GM18505 (cell line): ENCODE results near the gene FMNL2.

ENCODE experiments used
- ATAC-seq: cut with Tn5 transposase; IDR thresholded peaks from one replicate; pipeline ENCODE4 v1.9.1; 2021; ENCODE audit not compliant: unreplicated experiment
- POLR2A ChIP-seq: IDR thresholded peaks from 4 replicates; pipeline ENCODE4 v1.6.1; 2011; ENCODE audit warnings: borderline replicate concordance; ENCODE audit not compliant: insufficient read depth, insufficient read length; ENCODE audit errors: extremely low read depth

The FMNL2 gene

GRCh38 chr2:152537081-152537651, 202.2 kb downstream of the FMNL2 start:
- no peak for ATAC-seq
- TF ChIP-seq POLR2A, result no peak

- TF ChIP-seq POLR2A, result no peak
- no peak for ATAC-seq
Measured at GRCh38 chr2:152539424-152539823, 204.4 kb downstream of the FMNL2 start.

- ATAC-seq, result no peak
Measured at GRCh38 chr2:152541712-152542111, 206.7 kb downstream of the FMNL2 start.

GRCh38 chr2:152542337-152542994, 207.5 kb downstream of the FMNL2 start:
- TF ChIP-seq POLR2A, result no peak
- no peak for ATAC-seq

More at GRCh38 chr2:152541712-152542111, 206.7 kb downstream of the FMNL2 start:
- TF ChIP-seq POLR2A, result no peak

- TF ChIP-seq POLR2A, result no peak
- no peak for ATAC-seq
Measured at GRCh38 chr2:152542995-152543481, 208.1 kb downstream of the FMNL2 start.

- TF ChIP-seq POLR2A, result no peak
- no peak for ATAC-seq
Measured at GRCh38 chr2:152543717-152544116, 208.7 kb downstream of the FMNL2 start.

GRCh38 chr2:152544638-152545037, 209.7 kb downstream of the FMNL2 start:
- ATAC-seq, result no peak
- TF ChIP-seq POLR2A, result no peak

- no peak for TF ChIP-seq POLR2A
- ATAC-seq, result no peak
Measured at GRCh38 chr2:152546230-152546837, 211.4 kb downstream of the FMNL2 start.

- TF ChIP-seq POLR2A, result no peak
- no peak for ATAC-seq
Measured at GRCh38 chr2:152548111-152548875, 213.3 kb downstream of the FMNL2 start.

- no peak for TF ChIP-seq POLR2A
- ATAC-seq, result no peak
Measured at GRCh38 chr2:152548996-152549395, 214.0 kb downstream of the FMNL2 start.

- TF ChIP-seq POLR2A, result no peak
- no peak for ATAC-seq
Measured at GRCh38 chr2:152549423-152549822, 214.4 kb downstream of the FMNL2 start.

GRCh38 chr2:152550386-152550785, 215.4 kb downstream of the FMNL2 start:
- TF ChIP-seq POLR2A, result no peak
- no peak for ATAC-seq

GRCh38 chr2:152552888-152553287, 217.9 kb downstream of the FMNL2 start:
- no peak for TF ChIP-seq POLR2A
- ATAC-seq, result no peak
